HG03521 (cell line): ENCODE measurements around the gene SCEL.
"Not testable (repeated sequence)": the region's sequence is repeated elsewhere in the genome, so short reads cannot be mapped to it uniquely, and the experiment has no call there.

Source experiments
- ATAC-seq: cut with Tn5 transposase; IDR thresholded peaks from one replicate; pipeline ENCODE4 v1.9.1; 2021; ENCODE audit warnings: mild to moderate bottlenecking, moderate library complexity; ENCODE audit not compliant: unreplicated experiment

SCEL gene, protein sequence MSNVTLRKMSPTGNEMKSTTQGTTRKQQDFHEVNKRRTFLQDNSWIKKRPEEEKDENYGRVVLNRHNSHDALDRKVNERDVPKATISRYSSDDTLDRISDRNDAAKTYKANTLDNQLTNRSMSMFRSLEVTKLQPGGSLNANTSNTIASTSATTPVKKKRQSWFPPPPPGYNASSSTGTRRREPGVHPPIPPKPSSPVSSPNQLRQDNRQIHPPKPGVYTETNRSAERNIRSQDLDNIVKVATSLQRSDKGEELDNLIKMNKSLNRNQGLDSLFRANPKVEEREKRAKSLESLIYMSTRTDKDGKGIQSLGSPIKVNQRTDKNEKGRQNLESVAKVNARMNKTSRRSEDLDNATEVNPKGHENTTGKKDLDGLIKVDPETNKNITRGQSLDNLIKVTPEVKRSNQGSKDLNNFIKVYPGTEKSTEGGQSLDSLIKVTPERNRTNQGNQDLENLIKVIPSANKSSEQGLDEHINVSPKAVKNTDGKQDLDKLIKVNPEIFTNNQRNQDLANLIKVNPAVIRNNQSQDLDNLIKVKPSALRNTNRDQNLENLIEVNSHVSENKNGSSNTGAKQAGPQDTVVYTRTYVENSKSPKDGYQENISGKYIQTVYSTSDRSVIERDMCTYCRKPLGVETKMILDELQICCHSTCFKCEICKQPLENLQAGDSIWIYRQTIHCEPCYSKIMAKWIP

DNA sequence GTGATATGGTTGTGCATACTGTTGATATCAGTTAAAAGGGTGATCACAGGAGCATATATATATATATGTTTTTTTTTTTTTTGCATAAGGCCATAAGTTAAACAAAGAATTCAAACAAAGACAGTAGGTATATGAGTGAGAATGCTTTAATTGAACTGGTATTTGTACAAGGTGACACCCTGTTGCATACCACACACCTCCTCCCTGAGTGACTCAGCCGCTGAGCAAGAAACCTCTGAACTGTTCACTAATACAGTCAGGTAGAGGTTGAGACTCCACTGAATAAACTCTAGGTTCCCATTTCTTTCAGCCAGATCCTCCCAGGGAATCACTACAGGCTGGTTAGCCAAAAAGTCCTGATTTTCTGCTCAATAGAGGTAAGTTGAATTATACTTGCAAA is at the start of gene SCEL:
Gene SCEL (plus strand): TSS at position 259 of the 400 bp plus-strand sequence. CDS start 20,170 bp downstream, outside the sequence.
- no peak for ATAC-seq

DNA sequence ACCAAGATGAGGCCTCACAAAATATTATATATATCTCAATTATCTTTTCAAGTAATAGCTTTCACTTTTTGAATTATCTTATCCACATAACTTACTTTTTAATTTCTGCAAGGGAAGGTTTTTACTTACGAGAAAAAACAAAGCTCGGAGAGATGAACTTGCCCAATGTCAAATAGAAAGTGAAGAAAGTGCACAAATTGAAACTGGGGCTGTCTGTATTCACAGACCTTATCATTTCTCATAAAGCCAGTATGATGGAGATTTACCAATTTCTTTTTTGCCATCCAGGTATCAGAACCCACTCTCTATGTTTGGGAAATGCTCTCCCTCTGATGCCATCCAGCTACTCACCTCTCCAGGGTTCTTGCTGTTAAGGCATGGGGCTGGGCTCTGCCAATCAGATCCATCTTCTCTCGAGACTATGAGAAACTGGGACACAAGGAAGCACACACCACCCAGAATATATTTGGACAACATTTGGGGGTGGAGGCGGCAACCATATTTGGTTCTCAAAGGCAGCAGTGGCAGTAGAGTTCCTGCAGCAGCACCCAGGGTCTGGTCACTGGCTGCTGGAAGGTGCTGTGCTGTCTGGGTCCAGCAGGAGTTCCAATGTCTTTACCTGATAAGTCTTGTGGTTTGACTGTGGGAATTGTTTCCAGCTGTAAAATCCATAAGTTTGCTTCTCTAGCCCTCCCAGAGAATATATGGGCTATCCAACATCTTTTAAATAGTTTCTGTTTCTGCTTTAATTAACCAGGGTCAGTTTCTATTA is 45.8 kb upstream of the SCEL start:
- no peak for ATAC-seq

- peak; percentile 66 for ATAC-seq
These were observed 42.5 kb upstream of the SCEL start for GRCh38 chr13:77492982-77493381.

GRCh38 chr13:77494226-77494625 is 41.3 kb upstream of the SCEL start:
- no peak for ATAC-seq

DNA sequence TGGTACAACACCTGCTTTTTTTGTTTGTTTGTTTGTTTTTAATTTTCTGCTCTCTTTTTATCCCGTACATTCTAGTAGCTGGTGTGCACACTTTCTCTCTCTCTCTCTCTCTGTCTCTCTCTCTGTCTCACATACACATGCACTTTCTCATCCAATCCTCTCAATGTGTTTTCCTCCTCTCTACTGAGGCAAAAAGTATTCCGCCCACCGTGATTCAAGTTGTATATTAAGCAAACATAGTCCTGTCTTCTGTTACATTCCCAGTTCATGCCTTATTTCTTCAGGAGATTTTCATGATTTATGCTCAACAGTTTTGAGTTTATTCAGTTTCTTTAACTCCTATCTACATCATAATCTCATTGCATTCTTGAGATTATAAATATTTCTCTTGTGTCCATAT is 38.2 kb upstream of the SCEL start:
- ATAC-seq, result no peak

- no peak for ATAC-seq
These were observed 37.7 kb upstream of the SCEL start for GRCh38 chr13:77497835-77498234.

- peak; percentile 83 for ATAC-seq
These were observed 33.3 kb upstream of the SCEL start for GRCh38 chr13:77502104-77502720.

- no peak for ATAC-seq
These were observed 32.1 kb upstream of the SCEL start for GRCh38 chr13:77503398-77503797.

DNA sequence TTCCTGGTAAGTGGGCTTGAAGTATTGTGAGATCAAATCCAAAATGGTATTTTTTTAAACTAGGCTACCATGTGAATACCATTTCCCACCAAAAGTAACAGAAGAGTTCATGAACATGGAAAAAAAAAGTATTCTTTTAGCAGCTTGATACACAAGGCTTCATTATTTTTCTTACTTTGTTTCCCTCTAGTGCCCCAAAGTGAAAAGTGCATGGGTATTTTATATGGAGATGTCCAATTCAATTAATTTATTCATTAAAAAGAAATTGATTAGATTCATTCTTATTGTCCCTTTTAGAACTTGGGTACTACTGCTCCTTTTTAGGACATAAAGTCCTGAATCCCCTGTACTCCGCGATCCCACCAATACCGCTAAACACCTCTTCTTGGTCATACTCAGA is 28.6 kb upstream of the SCEL start:
- no peak for ATAC-seq

- no peak for ATAC-seq
These were observed 27.4 kb upstream of the SCEL start for GRCh38 chr13:77507931-77508776.

- ATAC-seq, result no peak
These were observed 26.4 kb upstream of the SCEL start for GRCh38 chr13:77508959-77509620.

GRCh38 chr13:77510156-77510555 is 25.4 kb upstream of the SCEL start:
- no peak for ATAC-seq

- ATAC-seq, result no peak
These were observed 24.0 kb upstream of the SCEL start for GRCh38 chr13:77511552-77511951.

GRCh38 chr13:77513719-77514335 is 21.7 kb upstream of the SCEL start:
- peak; percentile 73 for ATAC-seq

- peak; percentile 75 for ATAC-seq
These were observed 21.2 kb upstream of the SCEL start for GRCh38 chr13:77514336-77514726.

DNA sequence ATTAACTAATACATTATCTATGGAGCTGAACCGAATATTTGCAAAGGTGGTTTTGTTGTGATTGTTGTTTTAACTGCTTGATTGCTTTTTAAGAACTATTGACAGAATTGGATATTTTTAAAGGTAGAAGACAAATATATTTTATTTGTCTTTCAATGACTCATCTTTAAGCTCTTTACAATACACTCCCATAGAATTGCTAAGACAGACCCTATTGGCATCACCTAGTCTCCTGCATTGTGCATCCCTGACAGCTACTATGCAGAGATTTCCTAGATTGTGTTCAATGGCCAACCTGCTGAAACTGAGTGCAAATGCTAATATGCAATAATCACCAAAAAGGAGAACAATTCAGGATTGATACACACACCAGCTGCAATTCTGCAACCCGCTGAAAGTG is 19.7 kb upstream of the SCEL start:
- no peak for ATAC-seq

- ATAC-seq, result no peak
These were observed 19.1 kb upstream of the SCEL start for GRCh38 chr13:77516342-77516789.

GRCh38 chr13:77518266-77518665 is 17.2 kb upstream of the SCEL start:
- no peak for ATAC-seq

GRCh38 chr13:77519396-77519795 is 16.1 kb upstream of the SCEL start:
- not testable (repeated sequence) for ATAC-seq
